ENCODE data around the gene DDX39A.
"Not testable (repeated sequence)": the region's sequence is repeated elsewhere in the genome, so short reads cannot be mapped to it uniquely, and the experiment has no call there.

DDX39A gene

DNA sequence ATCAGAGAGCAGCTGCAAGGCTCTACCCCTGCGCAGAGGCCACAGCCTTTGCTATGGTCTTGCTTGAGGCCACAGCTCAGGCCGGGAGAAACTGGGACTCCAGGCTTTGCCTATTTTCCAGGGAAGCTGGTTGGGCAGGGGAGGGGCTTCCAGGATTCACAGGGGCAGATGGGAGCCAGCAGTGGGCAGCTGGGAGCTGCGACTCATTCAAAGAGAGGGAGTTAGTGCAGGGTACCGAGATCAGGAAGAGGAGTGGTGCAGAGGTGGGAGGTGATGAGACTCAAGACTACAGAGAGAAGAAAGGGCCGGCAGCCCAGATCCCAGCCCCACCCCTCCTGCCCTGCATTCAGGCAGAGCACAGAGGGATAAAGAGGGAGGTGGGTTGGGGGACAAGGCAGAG is 25.8 kb downstream of the DDX39A start:
- in situ Hi-C loops (cut with HindIII; ENCODE audit: low sequenced_read_pairs): loop anchor here (25.0 kb wide), 1 partner anchor 506 kb away; the partner anchor contains the start of gene NANOS3

GRCh38 chr19:14391156-14391821 is 27.9 kb downstream of the DDX39A start:
- in situ Hi-C loops (cut with HindIII; ENCODE audit: low sequenced_read_pairs): loop anchor here (25.0 kb wide), 1 partner anchor 504 kb away; the partner anchor contains the start of gene NANOS3

GRCh38 chr19:14390548-14390947 is 28.6 kb downstream of the DDX39A start:
- in situ Hi-C loops (cut with HindIII; ENCODE audit: low sequenced_read_pairs): loop anchor here (25.0 kb wide), 1 partner anchor 503 kb away; the partner anchor contains the start of gene NANOS3

GRCh38 chr19:14385492-14385891 is 33.6 kb downstream of the DDX39A start:
- in situ Hi-C loops (cut with HindIII; ENCODE audit: low sequenced_read_pairs): loop anchor here (25.0 kb wide), 1 partner anchor 498 kb away; the partner anchor contains the start of gene NANOS3

DNA sequence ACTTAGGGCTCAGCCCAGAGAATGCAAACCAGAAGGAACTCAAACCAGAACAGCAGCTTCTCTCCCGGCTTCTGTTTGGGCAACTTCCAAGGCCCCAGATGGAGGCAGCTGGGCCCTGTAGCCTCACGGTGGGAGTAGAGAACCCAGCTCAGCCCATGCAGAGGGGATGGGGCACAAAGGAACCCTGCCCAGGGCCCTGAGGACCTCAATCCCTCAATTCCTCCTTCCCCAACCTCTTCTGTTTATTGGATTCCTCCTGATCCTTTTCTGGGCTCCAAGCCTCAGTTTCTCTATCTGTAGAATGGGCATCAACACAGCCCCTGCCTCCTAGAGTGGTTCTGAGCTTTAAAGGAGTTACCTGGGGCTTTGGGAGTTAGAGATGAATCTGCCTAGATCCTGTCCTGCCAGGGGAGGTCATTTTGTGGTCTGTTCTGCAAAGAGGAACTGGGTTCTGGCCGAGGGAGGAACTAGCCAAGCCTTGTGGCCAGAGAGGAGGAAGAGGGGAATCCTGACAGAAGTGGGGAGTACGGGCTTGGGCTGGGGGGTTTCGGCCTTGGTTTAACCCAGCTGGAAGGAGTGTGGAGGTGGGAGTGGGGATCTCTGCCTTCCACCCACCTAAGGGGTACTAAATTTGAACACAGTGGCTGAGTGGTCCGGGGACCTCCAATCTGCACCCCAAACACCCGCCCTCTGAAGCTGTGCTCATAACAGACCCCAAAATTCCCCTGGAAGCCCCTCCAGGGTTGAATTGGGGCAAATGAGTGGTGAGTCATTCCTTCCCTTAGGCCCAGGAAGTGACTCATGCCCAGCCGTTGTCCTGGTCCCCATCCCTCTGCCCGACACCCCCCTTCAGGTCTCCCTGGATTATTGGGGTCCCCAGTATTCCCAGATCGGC is 35.2 kb downstream of the DDX39A start:
- in situ Hi-C loops (cut with HindIII; ENCODE audit: low sequenced_read_pairs): loop anchor here (25.0 kb wide), 1 partner anchor 497 kb away; the partner anchor contains the start of gene NANOS3

DNA sequence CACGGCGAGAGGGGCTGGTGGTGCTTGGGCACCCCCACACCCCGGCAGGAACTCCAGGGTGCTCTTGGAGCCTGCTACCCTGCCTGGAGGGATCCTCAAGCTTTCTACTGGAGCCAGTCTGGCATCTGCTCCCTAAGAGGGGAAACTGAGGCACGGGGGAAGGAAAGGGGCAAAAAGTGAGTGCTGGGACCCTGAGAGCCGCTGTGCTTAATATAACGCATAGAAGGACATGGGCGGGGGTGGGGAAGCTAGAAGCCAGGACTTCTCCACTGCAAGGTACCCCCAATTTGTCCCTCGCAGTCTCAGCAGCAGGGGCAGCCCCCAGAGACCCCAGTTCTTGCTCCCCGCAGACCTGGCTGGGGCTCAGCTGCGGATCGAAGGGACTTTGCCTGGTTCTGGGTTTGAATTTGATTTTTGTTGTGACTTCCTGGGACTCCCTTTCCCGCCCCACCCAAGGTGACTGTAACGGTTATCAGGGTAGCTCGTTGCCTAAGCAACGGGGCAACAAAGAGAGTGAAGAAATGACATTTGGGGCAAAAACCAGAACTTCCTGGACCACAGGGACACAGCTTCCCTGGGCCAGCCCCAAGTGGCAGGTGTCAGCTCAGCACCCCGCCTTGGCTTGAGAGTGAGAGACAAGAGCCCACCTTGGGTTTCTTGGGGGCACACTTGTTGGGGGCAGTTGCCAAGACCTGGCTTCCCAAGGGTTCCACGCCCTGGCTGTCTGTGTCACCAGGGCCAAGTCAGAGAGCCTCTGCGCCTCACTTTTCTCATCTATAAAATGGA is 37.3 kb downstream of the DDX39A start:
- in situ Hi-C loops (cut with HindIII; ENCODE audit: low sequenced_read_pairs): loop anchor here (25.0 kb wide), 1 partner anchor 495 kb away; the partner anchor contains the start of gene NANOS3

GRCh38 chr19:14379294-14380065 is 39.7 kb downstream of the DDX39A start:
- in situ Hi-C loops (cut with HindIII; ENCODE audit: low sequenced_read_pairs): loop anchor here (25.0 kb wide), 1 partner anchor 492 kb away; the partner anchor contains the start of gene NANOS3

- in situ Hi-C loops (cut with HindIII; ENCODE audit: low sequenced_read_pairs): loop anchor here (25.0 kb wide), 1 partner anchor 492 kb away; the partner anchor contains the start of gene NANOS3
Measured at GRCh38 chr19:14378890-14379289, 40.3 kb downstream of the DDX39A start.

- in situ Hi-C loops (cut with HindIII; ENCODE audit: low sequenced_read_pairs): loop anchor here (25.0 kb wide), 1 partner anchor 491 kb away; the partner anchor contains the start of gene NANOS3
Measured at GRCh38 chr19:14377883-14378328, 41.2 kb downstream of the DDX39A start.

DNA sequence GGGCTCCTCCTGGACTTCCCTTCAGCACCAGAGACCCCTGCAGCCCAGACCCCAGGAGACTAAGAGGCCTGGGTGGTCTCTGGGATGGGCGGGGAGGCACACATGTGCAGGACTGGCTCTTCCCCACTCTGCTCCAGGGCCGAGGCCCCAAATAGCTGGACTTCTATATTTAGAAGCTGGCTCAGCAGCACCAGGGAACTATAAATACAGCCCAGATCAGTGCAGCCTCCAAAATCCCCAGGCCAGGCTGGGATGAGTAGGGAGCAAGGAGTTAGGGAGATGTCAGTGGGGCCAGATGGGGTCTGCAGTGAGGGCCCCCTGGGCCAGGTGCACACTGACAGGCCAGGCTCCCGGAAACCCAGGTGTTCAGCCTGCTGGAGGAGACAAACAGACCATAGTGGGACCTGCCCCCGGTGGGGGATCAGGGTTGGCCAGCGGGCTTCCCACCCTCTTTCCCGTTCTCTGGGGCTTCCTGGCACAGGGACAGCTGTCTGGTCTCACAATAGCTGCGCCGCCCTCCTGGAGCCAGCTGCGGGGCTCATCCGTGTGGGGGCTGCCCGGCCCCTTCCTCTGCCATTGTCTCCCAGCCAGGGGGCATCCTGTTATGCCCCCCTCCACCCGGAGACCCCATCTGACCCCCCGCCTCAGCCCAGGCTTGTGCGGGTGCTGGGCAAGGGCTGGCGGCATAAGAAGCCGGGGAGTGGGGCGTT is 43.4 kb downstream of the DDX39A start:
- in situ Hi-C loops (cut with HindIII; ENCODE audit: low sequenced_read_pairs): loop anchor here (25.0 kb wide), 1 partner anchor 488 kb away; the partner anchor contains the start of gene NANOS3

DNA sequence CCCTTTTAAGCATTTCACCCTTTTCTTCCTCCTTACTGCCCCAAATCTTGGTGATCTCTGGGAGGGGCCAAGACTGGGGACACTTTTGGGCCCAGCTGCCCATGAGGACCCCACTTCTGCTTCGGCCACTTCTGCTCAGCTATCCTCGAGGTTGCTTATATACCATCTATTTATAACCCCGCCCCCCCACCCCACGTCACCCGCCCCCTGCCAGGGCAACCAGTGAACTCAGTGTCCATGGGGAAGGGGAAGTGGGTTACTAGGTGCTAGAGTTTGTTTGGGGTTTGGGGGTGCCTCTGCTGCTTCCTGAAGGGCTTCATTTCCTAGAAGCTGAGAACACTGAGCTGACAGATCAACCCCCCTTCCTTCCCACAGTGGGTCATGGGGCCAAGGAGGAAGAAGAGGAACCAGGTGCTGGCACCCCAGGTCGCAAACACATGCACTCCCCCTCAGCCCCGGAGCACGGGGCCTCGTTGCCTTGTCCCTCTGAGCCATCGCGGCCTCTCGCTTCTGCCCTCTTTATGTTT is 44.0 kb downstream of the DDX39A start:
- in situ Hi-C loops (cut with HindIII; ENCODE audit: low sequenced_read_pairs): loop anchor here (25.0 kb wide), 1 partner anchor 488 kb away; the partner anchor contains the start of gene NANOS3

GRCh38 chr19:14374313-14374712 is 44.8 kb downstream of the DDX39A start:
- in situ Hi-C loops (cut with HindIII; ENCODE audit: low sequenced_read_pairs): not testable (repeated sequence)

GRCh38 chr19:14372384-14373077 is 46.6 kb downstream of the DDX39A start:
- in situ Hi-C loops (cut with HindIII; ENCODE audit: low sequenced_read_pairs): not testable (repeated sequence)

DNA sequence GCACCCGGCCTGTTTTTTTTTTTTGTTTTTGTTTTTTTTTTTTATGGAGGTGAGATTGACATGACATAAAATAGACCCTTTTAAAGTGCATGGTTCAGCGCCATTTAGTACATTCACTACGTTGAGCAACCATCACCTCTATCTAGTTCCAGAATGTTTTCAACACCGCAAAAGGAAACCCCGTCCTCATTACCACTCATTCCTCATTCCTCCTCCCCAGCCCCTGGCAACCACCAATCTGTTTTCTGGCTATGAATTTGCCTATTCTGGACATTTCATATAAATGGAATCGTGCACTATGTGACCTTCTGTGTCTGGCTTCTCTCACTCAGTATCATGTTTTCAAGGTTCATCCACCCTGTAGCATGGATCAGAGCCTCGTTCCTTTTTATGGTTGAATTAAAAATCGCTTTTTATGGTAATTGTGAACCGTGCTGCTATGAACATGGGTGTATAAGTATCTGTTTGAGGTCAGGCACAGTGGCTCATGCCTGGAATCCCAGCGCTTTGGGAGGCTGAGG is 47.8 kb downstream of the DDX39A start:
- in situ Hi-C loops (cut with HindIII; ENCODE audit: low sequenced_read_pairs): no loop called here

GRCh38 chr19:14370940-14371280 is 48.2 kb downstream of the DDX39A start:
- in situ Hi-C loops (cut with HindIII; ENCODE audit: low sequenced_read_pairs): no loop called here

- in situ Hi-C loops (cut with HindIII; ENCODE audit: low sequenced_read_pairs): no loop called here
Measured at GRCh38 chr19:14370169-14370939, 48.8 kb downstream of the DDX39A start.

Measured in endothelial cell of hepatic sinusoid (primary cell).